Globus pallidus (tissue), 1 donor: ENCODE data around the gene ARHGEF28.
A peak's percentile ranks its signal among the peaks of the same experiment; 100 is the strongest.

Experiments
- DNase-seq: peaks from one replicate; pipeline ENCODE4 v3.0.0-alpha.2; 2015; ENCODE audit warnings: low spot score

ARHGEF28 gene

GRCh38 chr5:73777192-73777591, 151.2 kb downstream of the ARHGEF28 start:
- DNase-seq: no peak

- no peak for DNase-seq
Observed at GRCh38 chr5:73780302-73781080, 154.5 kb downstream of the ARHGEF28 start.

DNA sequence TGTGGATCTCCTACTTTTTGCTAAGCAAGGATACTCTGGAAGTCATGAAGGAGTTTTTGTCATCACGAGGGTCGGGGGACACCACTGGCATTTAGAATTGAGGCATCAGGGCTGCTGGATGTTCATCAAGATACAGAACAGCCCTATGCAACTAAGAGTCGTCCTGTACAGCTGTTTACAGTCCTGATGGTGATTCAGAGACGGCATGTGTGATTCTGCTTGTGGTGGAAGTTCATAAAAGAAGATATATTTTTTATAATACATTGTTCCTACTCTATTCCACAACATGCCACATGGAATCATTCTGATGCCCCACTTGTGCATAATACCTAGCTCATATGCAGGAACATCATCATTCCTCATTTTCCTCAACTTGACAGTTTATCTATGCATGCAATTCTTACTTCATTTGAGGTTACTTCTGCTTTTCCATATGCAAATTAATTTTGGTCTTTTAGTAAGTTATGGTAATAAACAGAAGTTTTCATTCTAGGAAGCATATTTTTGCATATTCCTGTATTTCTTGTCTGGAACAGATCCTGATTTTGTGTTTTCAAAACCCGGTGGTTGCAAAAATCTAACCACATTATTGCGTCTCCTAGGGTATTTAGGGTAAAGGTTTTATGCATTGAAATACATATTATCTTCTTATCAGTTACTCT, 155.2 kb downstream of the ARHGEF28 start:
- no peak for DNase-seq

GRCh38 chr5:73783828-73784227, 157.8 kb downstream of the ARHGEF28 start:
- DNase-seq: no peak

DNA sequence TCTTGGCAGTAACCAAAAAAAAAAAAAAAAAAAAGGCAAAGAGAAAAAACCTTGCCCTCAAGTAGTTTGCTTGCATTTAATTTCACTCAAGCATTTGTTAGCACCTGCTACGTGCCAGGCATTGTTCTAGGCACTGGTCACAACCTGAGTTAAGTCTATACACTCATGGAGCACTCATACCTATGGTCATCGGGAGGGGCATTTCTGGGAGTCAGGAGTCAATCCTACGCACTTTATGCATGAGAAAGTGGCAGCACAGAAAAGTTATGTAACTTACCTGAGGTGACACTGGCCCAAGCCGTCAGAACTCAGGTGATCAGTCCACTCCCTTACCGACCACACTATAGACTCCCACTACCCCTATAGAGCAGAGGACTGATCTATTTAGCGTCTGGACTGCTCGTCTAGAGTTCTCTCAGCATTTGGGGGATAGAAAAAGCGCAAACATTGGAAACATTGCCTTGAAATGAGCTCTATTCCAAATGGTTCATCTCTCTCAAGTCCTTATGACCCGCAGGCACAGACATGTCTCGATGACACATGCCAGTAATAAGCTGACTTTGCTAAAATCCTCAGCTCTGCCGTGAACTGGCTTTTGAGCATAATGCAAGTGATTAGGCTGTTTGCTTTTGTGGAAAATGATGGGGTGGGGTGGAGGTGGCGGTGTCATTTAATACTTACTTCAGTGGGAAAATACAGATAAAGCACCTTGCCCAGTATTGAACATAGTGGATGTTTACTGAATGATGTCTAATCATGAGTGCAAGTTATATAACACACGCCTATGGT, 160.2 kb downstream of the ARHGEF28 start:
- DNase-seq: no peak

DNA sequence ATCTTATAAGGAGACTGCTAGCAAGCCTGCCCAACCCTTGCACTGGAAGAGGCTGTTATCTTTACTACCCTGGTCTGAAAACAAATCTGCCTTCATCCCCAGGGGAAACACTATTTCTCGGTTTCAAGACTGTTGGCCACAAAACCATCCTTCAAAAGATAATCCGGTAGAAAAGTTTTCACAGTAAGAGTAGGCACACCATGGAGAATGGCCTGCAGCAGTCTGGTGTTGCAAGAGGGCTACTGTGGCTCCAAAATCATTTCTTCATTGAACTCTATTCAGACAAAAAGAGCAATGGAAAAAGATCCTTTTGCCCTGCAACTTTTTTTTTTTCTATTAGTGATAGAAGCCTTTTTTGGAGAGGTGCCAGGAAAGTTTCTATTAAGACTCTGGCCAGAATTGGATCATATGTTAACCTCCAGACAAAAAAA, 163.9 kb downstream of the ARHGEF28 start:
- no peak for DNase-seq

- no peak for DNase-seq
Observed at GRCh38 chr5:73791389-73791788, 165.4 kb downstream of the ARHGEF28 start.

DNA sequence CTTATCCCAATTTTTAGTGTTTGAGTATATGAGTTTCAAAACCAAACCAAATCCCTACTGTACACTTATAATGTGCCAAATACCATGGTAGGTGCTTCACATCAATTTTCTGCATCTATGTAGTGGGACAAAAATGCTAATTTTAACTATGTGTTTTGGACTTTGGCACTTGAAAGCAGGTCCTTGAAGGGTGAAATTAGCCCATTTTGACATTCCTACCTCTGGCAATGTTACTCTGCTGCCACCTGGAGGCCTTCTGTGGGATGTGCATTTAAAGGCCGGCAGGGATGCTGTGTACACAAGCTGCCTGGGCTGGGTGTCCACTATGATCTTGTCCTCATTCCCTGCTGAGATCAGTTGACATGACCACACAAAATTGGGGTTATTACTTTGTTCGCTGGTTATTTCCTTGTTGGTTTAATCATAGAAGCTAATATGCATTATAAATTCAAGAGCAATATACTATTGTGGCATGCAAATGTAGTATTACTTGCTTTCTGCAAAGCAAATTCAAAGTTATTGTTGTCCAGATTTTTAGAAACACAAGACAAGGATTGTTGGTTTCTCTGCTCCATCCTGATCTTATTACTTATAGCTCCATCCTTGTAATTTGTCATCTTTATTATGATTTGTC, 166.8 kb downstream of the ARHGEF28 start:
- peak; percentile 63 for DNase-seq

DNA sequence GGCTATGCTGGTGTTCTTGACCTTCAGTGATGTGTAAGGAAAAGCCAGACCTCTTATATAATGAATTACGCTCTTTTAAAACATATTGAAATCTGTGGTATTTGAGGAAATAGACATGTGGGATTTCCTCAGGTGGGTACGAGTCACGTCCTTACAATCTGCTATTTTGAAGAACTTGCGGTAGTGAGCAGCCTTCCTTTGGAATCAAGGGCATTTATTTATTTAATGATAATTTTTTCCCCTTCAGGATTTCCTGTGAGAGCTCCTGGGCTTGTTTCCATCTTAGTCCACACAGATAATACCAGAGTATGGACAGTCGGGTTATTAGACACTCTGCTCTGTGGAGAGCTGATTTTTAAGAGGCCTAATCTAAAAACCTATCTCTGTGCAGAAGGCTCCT, 167.9 kb downstream of the ARHGEF28 start:
- no peak for DNase-seq

GRCh38 chr5:73796164-73797131, 170.5 kb downstream of the ARHGEF28 start:
- peak; percentile 6 for DNase-seq

GRCh38 chr5:73797132-73797510, 171.1 kb downstream of the ARHGEF28 start:
- no peak for DNase-seq

DNA sequence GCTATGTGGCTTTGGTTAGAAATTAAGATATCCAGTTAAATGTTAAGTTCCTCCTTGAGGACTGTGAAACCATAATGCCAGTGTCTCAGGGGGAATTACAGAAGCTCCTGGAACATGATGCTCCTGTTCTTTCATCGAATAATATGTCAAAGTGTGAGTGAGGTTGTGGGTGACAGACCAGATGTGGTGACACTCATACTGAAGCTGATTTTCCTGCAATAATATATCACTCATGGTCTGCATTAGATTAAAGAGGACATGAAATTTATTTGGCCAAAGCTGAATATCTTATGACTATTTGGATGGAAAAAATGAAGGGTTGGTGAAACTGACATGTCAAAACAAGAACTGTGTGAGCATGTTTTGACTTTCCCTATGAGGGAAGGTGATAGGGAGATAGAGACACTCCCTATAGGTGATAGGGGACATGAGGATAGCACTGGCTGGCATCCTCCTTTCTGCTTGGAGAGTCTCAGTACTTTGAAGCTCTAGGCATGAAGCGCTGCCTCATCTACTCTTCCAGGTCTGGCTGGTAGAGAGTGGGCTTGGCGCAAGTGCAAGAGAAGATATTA, 173.5 kb downstream of the ARHGEF28 start:
- DNase-seq: no peak

DNA sequence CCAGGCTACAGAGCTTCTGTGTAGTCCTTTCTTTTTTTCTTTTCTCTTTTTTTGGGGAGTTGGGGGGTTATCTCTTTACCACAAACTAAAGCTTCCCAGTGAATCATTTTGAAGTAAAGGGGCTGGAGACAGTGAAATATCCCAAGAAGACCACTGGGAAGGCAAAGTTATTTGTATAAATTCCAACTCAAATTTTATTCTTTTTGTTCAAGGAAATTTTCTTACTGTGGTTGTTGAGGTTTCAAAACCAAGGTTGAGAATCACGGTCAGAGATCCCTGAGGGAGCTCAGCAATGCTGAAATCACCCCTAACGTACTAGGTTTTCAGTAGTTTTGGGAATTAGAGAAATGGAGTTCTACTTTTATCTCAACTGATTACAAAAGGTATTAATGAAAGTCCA, 175.7 kb downstream of the ARHGEF28 start:
- DNase-seq: no peak

- DNase-seq: no peak
Observed at GRCh38 chr5:73805449-73805848, 179.5 kb downstream of the ARHGEF28 start.

GRCh38 chr5:73808911-73809310, 182.9 kb downstream of the ARHGEF28 start:
- no peak for DNase-seq

DNA sequence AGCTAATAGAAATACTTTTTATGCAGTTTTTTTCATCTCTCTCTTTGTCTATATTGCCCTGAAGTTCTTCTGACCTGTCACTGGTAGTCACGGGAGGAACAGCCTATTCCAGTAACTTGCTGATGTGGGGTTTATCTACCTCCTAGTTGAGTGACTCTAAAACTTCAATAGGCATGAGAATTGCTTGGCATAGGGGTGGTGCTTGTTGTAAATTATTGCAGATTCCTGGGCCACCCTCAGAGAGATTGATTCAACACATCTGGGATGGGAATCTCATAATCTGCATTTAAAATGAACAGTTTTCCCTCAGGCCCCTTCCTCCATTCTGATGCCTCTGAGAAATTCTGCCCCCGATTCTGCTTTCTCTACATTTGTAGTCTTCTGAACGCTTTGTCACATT, 184.4 kb downstream of the ARHGEF28 start:
- DNase-seq: no peak

GRCh38 chr5:73812457-73812856, 186.5 kb downstream of the ARHGEF28 start:
- no peak for DNase-seq

DNA sequence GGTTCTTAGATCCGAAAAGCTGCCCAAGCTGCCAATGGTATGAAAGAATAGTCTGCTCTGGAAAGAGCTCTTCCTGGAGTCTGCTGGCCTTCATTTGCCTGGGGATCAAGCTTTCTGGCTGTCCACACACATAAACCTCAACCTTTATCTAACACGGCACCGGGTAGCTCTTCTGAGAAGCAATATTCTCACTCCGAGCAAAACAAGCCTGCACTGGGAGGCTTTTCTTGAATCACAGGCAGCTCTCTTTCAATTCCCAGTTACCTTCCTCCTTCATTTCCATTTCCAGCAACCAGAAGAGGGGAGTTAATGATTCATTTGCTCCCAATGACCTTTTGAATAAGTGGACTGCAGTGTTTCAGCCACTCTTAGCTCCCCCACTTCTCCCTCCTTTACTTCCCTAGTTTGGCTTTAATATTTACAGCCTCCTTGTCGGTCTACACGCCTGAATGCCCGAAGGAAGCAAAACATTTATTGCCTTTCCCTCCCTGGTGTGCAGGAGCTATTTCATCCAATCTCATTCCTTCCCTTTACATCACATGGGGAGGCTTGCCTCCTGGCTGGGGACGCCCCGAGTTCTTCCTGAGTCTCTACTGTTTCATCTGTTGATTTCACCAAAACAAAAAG, 187.1 kb downstream of the ARHGEF28 start:
- DNase-seq: no peak

DNA sequence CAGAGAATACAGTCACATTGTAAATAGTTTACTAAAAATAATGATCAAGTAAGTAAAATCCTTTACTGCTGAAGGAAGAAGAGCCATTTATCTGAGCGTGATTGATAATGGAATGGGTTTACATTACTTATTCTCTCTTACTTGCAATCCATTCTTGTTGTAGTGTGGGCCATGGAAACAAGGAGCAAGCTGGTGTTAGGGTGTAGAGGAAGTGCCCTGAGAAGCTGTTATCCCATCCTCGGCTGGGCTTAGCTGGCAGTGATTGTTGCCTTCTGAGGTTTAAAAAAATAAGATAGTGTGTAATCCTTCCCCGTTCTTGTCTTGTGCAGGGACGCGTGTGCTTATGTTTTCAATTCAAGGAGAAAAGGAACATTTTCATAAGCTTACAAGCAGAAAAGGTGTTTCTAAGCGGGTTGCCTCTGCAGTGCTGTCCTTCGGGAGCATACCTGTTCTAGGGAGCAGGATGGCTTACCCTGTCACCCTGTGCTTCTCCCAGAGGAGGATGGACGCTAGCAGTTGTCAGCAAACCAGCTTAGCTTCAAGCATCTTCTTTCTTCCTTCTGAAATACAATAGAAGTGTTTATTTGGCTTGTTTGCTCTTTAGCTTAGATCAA, 188.3 kb downstream of the ARHGEF28 start:
- no peak for DNase-seq

DNA sequence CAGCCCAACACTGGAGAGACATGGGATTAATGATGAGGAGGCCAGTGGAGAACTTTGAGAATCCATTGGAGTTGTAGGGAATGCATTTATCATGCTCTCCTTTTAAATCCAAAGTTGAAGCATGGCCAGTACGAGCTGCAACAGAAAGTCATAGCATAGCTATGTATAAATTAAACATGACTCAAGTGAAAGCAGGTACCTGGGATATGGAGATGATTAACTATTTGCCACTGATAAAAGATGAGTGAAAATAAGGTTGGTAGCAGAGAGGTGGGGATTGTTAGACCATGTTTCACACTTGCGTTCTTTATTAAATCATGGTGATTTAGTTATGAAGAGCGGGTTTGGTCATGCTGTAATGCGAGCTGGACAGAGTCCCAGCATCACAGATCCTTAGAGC, 189.6 kb downstream of the ARHGEF28 start:
- DNase-seq: no peak
